Measurements from ENCODE around the gene P4HTM.

The P4HTM gene

GRCh38 chr3:49022688-49023171 lies 32.7 kb downstream of the P4HTM start:
- Mint-ChIP-seq H3K36me3 (peaks cover 72% of the 10 kb centered on the region), H3K4me3 (peak overlapping the region; percentile 95), H3K27ac (peak overlapping the region; percentile 98), H3K4me1 (peaks cover 57% of the 10 kb centered on the region), H3K9me3 (no peaks in the 10 kb centered on the region)
- DNase-seq (ENCODE audit: low spot score in 2 of 2) (no peak), ATAC-seq (no peak)

DNA sequence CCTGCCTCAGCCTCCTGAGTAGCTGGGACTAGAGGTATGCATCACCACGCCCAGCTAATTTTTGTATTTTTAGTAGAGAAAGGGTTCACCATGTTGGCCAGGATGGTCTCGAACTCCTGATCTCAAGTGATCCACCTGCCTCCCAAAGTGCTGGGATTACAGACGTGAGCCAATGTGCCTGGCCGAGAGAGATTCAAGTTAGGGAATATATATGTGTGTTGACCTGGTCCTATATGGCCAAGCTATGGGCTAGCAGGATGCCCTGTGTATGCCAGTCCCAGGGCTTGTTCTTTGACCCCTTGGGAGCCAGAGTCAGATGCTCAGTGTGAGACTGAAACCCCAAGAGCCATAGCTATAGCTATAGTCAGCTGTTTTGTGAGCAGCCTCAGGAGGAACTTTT lies 33.7 kb downstream of the P4HTM start:
- Mint-ChIP-seq H3K4me1 (peaks cover 67% of the 10 kb centered on the region), H3K9me3 (no peaks in the 10 kb centered on the region), H3K36me3 (peaks cover 82% of the 10 kb centered on the region), H3K4me3 (peak overlapping the region; percentile 95), H3K27ac (peak overlapping the region; percentile 99)
- no peak for ATAC-seq
- no peak for DNase-seq (ENCODE audit: low spot score in 2 of 2)

- H3K4me3 Mint-ChIP-seq = no peak overlapping the region
- peak overlapping the region; percentile 99 for H3K27ac Mint-ChIP-seq
- no peaks in the 10 kb centered on the region for H3K9me3 Mint-ChIP-seq
- H3K36me3 Mint-ChIP-seq = peaks cover 89% of the 10 kb centered on the region
- H3K4me1 Mint-ChIP-seq = peaks cover 74% of the 10 kb centered on the region
- DNase-seq (ENCODE audit: low spot score in 2 of 2) (no peak), ATAC-seq (no peak)
These were observed 34.4 kb downstream of the P4HTM start for GRCh38 chr3:49024449-49024848.

GRCh38 chr3:49025005-49025792 lies 35.2 kb downstream of the P4HTM start:
- DNase-seq (ENCODE audit: low spot score in 2 of 2) = no peak
- Mint-ChIP-seq H3K4me1 (peaks cover 77% of the 10 kb centered on the region), H3K36me3 (peaks cover 95% of the 10 kb centered on the region), H3K27ac (peak overlapping the region; percentile 99), H3K9me3 (no peaks in the 10 kb centered on the region), H3K4me3 (peak overlapping the region; percentile 13)
- ATAC-seq = no peak

GRCh38 chr3:49025793-49026520 lies 35.9 kb downstream of the P4HTM start:
- peaks cover 97% of the 10 kb centered on the region for H3K36me3 Mint-ChIP-seq
- no peaks in the 10 kb centered on the region for H3K9me3 Mint-ChIP-seq
- H3K27ac Mint-ChIP-seq = peak overlapping the region; percentile 99
- no peak for ATAC-seq
- H3K4me3 Mint-ChIP-seq = peak overlapping the region; percentile 13
- DNase-seq (ENCODE audit: low spot score in 2 of 2) = no peak
- H3K4me1 Mint-ChIP-seq = peaks cover 77% of the 10 kb centered on the region

DNA sequence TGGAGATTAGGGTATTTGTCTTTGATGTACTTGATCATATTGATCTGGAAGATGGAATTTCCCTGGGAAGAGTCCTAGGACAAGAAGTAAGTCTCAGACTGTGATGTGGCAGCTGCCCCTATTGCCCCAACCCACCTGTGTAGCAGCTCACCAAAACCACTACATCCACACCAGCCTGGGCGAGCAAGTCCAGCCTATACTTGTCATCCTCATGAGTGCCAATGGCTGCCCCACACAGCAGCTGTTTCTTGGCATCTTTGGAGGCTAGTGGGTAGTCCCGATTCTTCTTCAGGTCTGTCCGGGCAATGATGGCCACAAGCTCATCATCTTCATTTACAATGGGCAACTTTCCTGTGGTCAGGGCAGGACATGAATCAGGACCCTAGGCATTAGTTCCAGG lies 36.5 kb downstream of the P4HTM start:
- DNase-seq (ENCODE audit: low spot score in 2 of 2) (no peak), ATAC-seq (no peak)
- Mint-ChIP-seq H3K4me3 (peak overlapping the region; percentile 94), H3K4me1 (peaks cover 72% of the 10 kb centered on the region), H3K36me3 (peaks cover 98% of the 10 kb centered on the region), H3K9me3 (no peaks in the 10 kb centered on the region), H3K27ac (peak overlapping the region; percentile 99)

DNA sequence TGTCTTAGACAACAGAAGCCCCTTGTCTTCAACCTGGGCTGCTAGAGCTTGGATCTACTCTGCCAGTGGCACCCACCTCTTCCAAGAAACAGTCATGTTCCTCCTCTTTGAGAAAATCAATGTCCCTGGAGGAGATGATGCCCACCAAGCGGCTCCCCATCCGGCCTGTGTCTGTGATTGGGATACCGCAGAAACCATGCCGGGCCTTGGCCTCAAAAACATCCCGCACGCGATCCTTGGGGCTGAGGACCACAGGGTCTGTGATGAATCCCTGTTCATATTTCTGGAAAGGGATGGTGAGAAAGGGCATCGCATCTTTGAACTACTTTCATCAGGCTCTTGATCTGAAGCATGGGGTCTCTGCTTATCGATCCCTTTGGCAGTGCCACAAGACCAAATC lies 37.6 kb downstream of the P4HTM start:
- Mint-ChIP-seq H3K36me3 (peaks cover 100% of the 10 kb centered on the region), H3K9me3 (no peaks in the 10 kb centered on the region), H3K27ac (peak overlapping the region; percentile 99), H3K4me1 (peaks cover 68% of the 10 kb centered on the region), H3K4me3 (peak overlapping the region; percentile 94)
- DNase-seq (ENCODE audit: low spot score in 2 of 2) (no peak), ATAC-seq (no peak)

DNA sequence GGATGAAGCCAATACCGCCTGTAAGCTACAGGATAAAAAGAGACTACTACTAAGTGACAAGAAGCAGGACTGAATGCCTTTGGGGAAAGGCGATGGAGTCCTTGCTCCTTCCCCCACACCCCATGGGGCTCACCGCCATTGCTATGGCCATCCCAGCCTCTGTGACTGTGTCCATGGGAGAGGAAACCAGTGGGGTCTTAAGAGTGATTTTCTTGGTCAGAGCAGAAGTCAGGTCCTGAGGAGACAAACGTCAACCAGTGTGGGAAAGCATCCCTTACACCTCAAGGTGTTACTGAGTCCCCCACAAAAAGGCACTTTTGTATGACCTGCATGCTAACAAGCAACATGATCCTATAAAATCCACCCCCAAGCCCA lies 38.2 kb downstream of the P4HTM start:
- H3K36me3 Mint-ChIP-seq = peaks cover 100% of the 10 kb centered on the region
- DNase-seq (ENCODE audit: low spot score in 2 of 2) (no peak), ATAC-seq (no peak)
- H3K27ac Mint-ChIP-seq = peak overlapping the region; percentile 99
- H3K4me3 Mint-ChIP-seq = peak overlapping the region; percentile 94
- no peaks in the 10 kb centered on the region for H3K9me3 Mint-ChIP-seq
- H3K4me1 Mint-ChIP-seq = peaks cover 61% of the 10 kb centered on the region

GRCh38 chr3:49028673-49029562 lies 38.9 kb downstream of the P4HTM start, which contains the start of gene IMPDH2:
Gene IMPDH2, minus strand, starts transcription at chr3:49029398. Its CDS starts 48 bp downstream, at chr3:49029350.
- Mint-ChIP-seq H3K4me3 (peak within 1 kb of the TSS; percentile 94), H3K36me3 (peaks cover 100% of the 10 kb centered on the region), H3K27ac (peak within 1 kb of the TSS; percentile 99), H3K9me3 (no peaks in the 10 kb centered on the region), H3K4me1 (peaks cover 55% of the 10 kb centered on the region)
- DNase-seq (ENCODE audit: low spot score in 2 of 2) (peak; percentile 94 to 96), ATAC-seq (peak; percentile 96)

DNA sequence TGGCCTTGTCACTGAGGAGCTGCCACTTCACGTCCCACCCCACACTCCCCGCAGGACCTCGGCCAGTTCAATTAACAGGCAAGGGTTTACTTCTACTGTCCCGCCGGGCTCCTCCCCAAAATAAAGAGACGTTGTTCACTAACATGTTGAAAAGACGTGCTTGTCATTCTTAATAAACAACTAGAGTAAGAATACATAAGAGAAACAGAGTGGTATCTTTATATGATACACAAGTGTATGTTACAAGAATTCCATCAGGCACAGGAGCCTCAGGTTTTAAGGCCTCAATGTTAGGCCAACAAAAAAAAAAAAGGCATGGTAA lies 39.5 kb downstream of the P4HTM start:
- H3K4me1 Mint-ChIP-seq = peaks cover 49% of the 10 kb centered on the region

DNA sequence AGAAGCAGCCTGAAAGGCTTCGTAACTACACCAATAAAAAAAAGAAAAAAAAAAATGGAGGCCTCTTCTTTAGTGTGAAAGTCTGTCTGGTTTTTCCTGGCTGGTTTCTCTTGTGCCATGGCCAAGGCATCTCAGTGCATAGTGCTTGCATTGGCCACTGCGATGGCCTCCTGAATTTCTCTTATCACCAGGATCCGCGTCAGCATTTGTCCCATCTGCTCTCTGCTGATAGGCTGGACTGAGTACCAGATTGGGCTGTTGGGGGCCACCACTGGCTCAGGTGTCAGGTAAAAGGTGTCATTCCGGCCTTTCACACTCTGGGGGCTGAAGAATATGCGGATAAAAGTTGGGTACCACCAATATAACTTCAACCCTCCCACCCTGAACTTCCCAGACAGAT lies 40.3 kb downstream of the P4HTM start:
- no peak for DNase-seq (ENCODE audit: low spot score in 2 of 2)
- peaks cover 100% of the 10 kb centered on the region for H3K36me3 Mint-ChIP-seq
- H3K4me1 Mint-ChIP-seq = peaks cover 41% of the 10 kb centered on the region
- H3K27ac Mint-ChIP-seq = peak overlapping the region; percentile 99
- no peak for ATAC-seq
- H3K4me3 Mint-ChIP-seq = no peak overlapping the region
- H3K9me3 Mint-ChIP-seq = no peaks in the 10 kb centered on the region

More for the DNA sequence above, 39.5 kb downstream of the P4HTM start:
- H3K4me3 Mint-ChIP-seq = peak overlapping the region; percentile 94
- H3K9me3 Mint-ChIP-seq = no peaks in the 10 kb centered on the region
- DNase-seq (ENCODE audit: low spot score in 2 of 2) (no peak), ATAC-seq (no peak)
- H3K36me3 Mint-ChIP-seq = peaks cover 100% of the 10 kb centered on the region
- peak overlapping the region; percentile 99 for H3K27ac Mint-ChIP-seq

DNA sequence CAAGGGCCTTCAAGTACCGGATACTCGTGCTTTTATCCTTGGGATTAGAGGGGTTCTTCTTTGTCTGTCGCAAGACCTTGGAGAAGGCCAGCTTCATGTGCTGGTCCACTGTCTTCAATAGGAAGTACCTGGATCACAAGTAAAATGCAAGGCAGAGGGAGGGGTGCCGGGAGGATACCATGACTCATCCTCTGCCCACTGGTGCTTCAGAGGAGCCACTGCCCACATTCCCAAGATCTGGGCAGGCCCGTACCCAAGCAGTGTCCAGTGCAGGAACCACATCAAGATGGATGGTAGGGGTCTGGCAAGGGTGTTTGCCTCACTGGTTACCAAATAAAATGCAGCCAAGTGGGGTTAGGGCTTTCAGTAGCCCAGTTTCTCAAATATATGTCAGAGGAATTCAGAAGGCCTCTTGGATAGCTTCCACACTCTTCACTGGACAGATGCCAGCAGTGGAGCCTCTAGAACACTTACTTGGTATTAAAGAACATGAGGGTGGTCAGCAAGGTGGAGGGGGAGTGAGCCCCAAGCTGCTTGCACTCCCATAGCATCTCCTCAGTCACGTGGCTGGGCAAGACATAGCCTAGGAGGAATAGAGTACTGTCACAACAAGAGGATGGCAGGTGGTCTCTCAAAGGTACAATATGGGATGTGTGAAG lies 42.7 kb downstream of the P4HTM start:
- H3K4me3 Mint-ChIP-seq = no peak overlapping the region
- no peak overlapping the region for H3K27ac Mint-ChIP-seq
- H3K4me1 Mint-ChIP-seq = peaks cover 20% of the 10 kb centered on the region
- H3K9me3 Mint-ChIP-seq = no peaks in the 10 kb centered on the region
- H3K36me3 Mint-ChIP-seq = peaks cover 100% of the 10 kb centered on the region
- DNase-seq (ENCODE audit: low spot score in 2 of 2) (no peak), ATAC-seq (no peak)

DNA sequence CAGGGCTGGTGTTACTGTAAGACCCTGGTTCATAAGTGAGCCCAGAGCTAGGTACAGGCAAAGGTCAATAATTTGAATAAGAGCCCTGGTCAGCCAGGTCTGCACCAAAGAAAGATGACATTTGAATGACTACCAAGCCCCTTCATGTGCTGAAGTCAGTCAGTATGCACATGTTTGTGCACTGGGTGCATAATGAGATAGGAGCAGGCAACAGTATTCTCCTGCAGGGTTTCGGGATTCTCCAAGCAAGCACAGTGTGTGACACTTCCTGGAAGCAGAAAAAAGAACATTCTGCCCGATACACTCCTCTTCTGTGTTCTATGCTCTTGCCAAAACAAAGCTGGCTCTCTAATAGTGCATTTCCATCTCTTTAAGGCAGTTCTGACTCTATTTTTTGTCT lies 44.6 kb downstream of the P4HTM start:
- DNase-seq (ENCODE audit: low spot score in 2 of 2) (no peak), ATAC-seq (no peak)
- no peaks in the 10 kb centered on the region for H3K9me3 Mint-ChIP-seq
- H3K4me1 Mint-ChIP-seq = peaks cover 1% of the 10 kb centered on the region
- H3K4me3 Mint-ChIP-seq = no peak overlapping the region
- peak overlapping the region; percentile 57 for H3K27ac Mint-ChIP-seq
- peaks cover 100% of the 10 kb centered on the region for H3K36me3 Mint-ChIP-seq

DNA sequence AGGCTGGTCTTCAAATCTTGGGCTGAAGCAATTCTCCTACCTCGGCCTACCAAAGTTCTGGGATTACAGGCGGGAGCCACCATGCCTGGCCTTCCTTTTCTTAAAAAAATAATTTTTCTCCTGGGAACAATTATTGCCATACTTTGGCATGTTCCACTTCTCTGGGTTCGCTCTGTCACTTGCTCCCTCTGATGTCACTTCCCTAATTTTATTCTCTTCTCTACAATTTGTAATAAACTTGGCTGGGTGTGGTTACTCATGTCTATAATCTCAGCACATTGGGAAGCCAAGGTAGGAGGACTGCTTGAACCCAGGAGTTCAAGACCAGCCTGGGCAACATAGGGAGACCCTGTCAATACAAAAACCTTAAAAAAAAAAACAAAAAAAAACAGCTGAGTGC lies 45.2 kb downstream of the P4HTM start:
- no peak for DNase-seq (ENCODE audit: low spot score in 2 of 2)
- H3K36me3 Mint-ChIP-seq = peaks cover 100% of the 10 kb centered on the region
- no peaks in the 10 kb centered on the region for H3K9me3 Mint-ChIP-seq
- ATAC-seq = no peak
- no peaks in the 10 kb centered on the region for H3K4me1 Mint-ChIP-seq
- H3K27ac Mint-ChIP-seq = peak overlapping the region; percentile 57
- no peak overlapping the region for H3K4me3 Mint-ChIP-seq

DNA sequence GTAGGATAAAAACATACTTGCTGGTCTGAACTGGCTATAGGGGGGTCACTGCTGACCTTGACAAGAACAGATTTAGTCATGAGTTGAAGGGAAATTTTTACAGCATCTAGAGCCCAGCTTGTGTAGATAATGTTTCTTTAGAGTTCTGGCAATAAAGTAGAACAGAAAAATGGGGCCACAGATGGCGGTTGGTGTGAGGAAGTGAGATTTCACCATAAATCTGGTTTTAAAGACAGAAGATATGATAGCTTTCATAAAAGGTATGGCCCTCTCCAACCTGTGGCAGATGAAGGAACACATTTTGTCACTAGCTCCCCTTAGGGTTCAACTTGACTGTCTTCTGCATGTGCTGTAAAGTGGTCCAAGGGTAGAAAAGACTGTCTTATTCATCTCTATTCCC lies 63.5 kb downstream of the P4HTM start:
- DNase-seq (ENCODE audit: low spot score in 2 of 2) (no peak), ATAC-seq (no peak)
- peaks cover 100% of the 10 kb centered on the region for H3K36me3 Mint-ChIP-seq
- peaks cover 25% of the 10 kb centered on the region for H3K4me1 Mint-ChIP-seq
- no peaks in the 10 kb centered on the region for H3K9me3 Mint-ChIP-seq
- no peak overlapping the region for H3K4me3 Mint-ChIP-seq
- peak overlapping the region; percentile 48 for H3K27ac Mint-ChIP-seq

All from stimulated activated effector memory CD8-positive, alpha-beta T cell treated with anti-CD3 and anti-CD28 coated beads, Interleukin-12 subunit alpha, Interleukin-12 subunit beta, amount 100 ng/mL, for 72 hours (primary cell).